ENCODE measurements around the gene ATP1B3. TPM values are rescaled to one million over a fixed set of nuclear protein-coding genes. Genes with fewer than 3 reads are reported as not detected.
"Not testable (repeated sequence)": the region's sequence is repeated elsewhere in the genome, so short reads cannot be mapped to it uniquely, and the experiment has no call there.

The ATP1B3 gene
- total RNA-seq, 1 experiment from 2014 or later: 78.6 TPM

DNA sequence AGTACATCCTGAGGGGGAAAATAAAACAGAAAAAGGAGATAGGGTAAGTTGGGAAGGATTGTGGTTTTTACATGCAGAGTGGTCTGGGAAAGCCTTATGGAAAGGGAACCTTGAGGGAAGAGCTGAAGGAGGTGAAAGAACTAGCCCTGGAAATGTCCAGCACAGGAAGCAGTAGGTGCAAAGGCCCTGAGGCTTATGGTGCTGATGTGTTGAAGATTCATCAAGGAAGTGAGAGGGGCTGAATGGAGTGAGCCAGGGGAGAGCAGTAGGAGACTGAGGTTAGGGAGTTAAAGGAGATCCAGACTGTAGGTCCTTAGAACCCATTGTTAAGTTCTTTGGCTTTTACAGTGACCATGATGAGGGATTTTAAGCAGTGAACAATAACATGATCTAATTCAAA, 33.0 kb downstream of the ATP1B3 start:
- H3K27me3 ChIP-seq (ENCODE audit: control insufficient read depth, insufficient read depth, low read length): no peaks in the 10 kb centered on the region
- DNase-seq: no peak
- no peak overlapping the region for H3K4me3 ChIP-seq (ENCODE audit: insufficient read depth, low read depth, low read length)
- peaks cover 23% of the 10 kb centered on the region for H3K36me3 ChIP-seq (replicated peaks; ENCODE audit: control insufficient read depth, insufficient read depth, low read length)

DNA sequence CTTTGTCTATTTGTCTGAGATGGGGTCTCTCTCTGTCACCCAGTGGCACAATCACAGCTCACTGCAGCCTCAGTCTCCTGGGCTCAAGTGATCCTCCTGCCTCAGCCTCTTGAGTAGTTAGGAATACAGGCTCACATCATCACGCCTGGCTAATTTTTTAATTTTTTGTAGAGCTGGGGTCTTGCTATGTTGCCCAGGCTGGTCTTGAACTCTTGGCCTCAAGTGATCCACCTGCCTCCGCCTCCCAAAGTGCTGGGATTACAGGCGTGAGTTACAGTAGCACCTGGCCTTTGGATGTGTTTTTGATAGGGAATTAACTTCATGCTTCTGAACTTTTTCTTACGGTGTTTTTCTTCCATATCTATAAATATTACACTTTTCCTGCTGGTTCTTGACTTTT, 33.5 kb downstream of the ATP1B3 start:
- DNase-seq; H3K4me3 ChIP-seq (ENCODE audit: insufficient read depth, low read depth, low read length); H3K27me3 ChIP-seq (ENCODE audit: control insufficient read depth, insufficient read depth, low read length): not testable (repeated sequence)
- peaks cover 27% of the 10 kb centered on the region for H3K36me3 ChIP-seq (replicated peaks; ENCODE audit: control insufficient read depth, insufficient read depth, low read length)

DNA sequence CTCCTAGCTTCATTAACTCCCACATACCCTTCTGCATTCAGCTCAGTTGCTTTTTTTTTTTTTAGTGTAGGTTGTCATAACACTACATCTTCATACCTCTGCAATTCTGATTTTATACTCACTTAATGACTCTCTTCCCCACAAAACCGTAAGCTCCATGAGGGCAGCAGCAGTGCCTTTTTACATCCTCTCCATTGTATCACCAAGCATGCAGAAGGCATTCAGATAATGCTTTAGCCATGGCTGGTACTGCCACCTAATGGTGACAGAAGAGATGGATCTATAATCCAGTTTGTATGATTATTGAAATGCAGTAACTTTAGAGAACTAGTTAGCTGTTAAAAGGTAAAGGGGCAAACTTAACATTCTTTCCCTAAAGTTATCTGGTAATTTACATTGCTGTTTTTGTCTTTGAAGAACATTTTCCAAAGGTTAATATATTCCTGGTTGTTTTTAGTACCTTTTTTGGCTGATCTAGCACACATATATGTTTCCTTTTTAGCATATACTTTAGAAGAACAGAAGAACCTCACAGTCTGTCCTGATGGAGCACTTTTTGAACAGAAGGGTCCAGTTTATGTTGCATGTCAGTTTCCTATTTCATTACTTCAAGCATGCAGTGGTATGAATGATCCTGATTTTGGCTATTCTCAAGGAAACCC, 36.8 kb downstream of the ATP1B3 start:
- Histone ChIP-seq H3K36me3 (replicated peaks; ENCODE audit: control insufficient read depth, insufficient read depth, low read length) (peaks cover 31% of the 10 kb centered on the region), H3K4me3 (ENCODE audit: insufficient read depth, low read depth, low read length) (no peak overlapping the region), H3K27me3 (ENCODE audit: control insufficient read depth, insufficient read depth, low read length) (no peaks in the 10 kb centered on the region)
- DNase-seq: peak; percentile 66

DNA sequence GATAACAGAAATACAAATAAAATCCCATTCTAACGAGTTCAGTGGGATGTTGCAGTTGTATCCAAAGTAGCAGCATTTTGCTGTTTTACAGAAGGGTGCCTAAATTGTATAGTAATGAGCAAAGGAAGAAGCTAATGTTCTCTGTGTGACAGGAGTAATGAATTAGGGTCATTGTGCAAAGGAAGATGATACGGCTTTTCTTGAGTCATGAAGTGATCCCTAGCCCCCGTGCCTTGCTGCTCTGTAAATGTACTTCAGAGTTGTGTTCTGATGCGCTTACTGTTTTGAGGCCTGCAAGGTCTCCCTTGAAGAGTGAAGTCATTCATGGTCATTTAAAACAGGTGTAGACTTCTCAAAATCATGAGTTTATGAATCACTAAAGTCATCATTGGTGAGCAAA, 37.9 kb downstream of the ATP1B3 start:
- Histone ChIP-seq H3K27me3 (ENCODE audit: control insufficient read depth, insufficient read depth, low read length) (no peaks in the 10 kb centered on the region), H3K36me3 (replicated peaks; ENCODE audit: control insufficient read depth, insufficient read depth, low read length) (peaks cover 24% of the 10 kb centered on the region), H3K4me3 (ENCODE audit: insufficient read depth, low read depth, low read length) (no peak overlapping the region)
- no peak for DNase-seq

DNA sequence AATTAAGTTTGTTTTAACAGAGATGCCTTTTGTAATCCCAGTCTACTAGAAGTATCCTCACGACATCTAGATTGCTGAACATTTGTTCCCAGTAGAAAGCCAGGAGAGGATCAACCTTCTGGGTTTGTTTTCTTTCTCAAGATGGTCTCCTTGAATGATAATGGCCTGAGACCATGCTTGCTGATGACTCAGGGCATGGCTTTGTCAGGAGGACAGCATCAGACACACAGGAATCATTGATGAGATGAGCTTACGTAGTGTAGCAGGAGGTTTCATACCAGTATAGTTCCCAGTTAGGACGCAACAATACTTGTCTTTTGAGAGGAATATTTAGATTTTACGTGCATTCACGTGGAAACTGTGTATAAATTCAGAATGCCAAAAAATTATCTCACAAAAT, 38.6 kb downstream of the ATP1B3 start:
- no peak for DNase-seq
- Histone ChIP-seq H3K4me3 (ENCODE audit: insufficient read depth, low read depth, low read length) (no peak overlapping the region), H3K36me3 (replicated peaks; ENCODE audit: control insufficient read depth, insufficient read depth, low read length) (peaks cover 23% of the 10 kb centered on the region), H3K27me3 (ENCODE audit: control insufficient read depth, insufficient read depth, low read length) (no peaks in the 10 kb centered on the region)

DNA sequence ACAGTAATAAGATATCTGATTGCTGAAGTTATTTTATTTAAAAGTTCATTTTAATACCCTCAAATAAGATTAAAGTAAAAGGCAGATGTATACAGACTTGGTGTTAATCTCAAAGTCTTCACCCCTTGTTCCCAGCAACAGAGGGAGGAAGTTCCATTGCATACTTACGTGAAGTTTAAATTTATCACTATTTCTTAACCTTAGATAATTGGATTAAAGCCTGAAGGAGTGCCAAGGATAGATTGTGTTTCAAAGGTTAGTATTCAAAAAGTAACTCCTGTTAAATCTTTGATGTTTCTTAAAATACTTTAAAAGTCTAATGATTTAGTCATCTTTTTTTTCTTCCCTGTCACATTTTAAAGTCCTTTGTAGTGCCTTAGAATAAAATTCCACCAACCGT, 39.3 kb downstream of the ATP1B3 start:
- Histone ChIP-seq H3K27me3 (ENCODE audit: control insufficient read depth, insufficient read depth, low read length) (no peaks in the 10 kb centered on the region), H3K36me3 (replicated peaks; ENCODE audit: control insufficient read depth, insufficient read depth, low read length) (peaks cover 25% of the 10 kb centered on the region), H3K4me3 (ENCODE audit: insufficient read depth, low read depth, low read length) (no peak overlapping the region)
- DNase-seq: no peak

DNA sequence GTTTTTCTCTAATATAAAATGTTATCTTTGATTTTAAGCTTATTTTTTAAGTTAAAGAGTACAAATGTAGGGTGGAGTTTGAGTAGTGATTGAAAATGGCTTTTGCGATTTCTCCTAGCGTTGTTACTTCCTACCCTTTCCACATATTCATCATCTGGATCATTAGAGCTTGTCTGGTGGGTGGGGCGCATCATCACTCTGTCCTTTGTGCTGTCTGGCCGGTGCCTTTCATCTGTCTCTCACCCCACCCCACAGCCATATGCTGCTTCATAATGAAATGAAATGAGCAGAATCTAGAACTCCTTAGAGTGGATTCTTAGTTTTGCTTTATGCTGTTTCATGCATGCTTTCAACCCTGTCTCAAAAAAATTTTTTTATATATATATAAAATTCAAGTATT, 44.3 kb downstream of the ATP1B3 start:
- no peak overlapping the region for H3K4me3 ChIP-seq (ENCODE audit: insufficient read depth, low read depth, low read length)
- H3K27me3 ChIP-seq (ENCODE audit: control insufficient read depth, insufficient read depth, low read length): no peaks in the 10 kb centered on the region
- peaks cover 18% of the 10 kb centered on the region for H3K36me3 ChIP-seq (replicated peaks; ENCODE audit: control insufficient read depth, insufficient read depth, low read length)
- no peak for DNase-seq

DNA sequence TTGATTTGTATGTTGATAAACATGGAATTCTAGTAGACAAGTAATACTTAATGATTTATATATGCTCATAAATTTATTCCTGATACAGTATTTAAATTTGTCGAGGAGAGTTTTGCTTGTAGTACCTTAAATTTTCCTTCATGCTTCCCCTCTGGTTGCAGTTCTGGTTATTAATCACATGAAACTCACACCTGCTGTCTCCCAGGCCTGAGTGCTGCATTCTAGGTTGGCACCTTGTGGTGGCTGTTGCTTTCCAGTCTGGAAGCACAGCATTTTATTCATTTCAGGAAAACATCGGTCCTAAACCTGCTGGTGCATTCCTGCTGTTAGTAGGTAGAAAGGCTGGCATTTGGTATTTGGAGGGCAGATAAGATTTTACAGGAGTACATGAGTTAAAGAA, 44.9 kb downstream of the ATP1B3 start:
- no peak overlapping the region for H3K4me3 ChIP-seq (ENCODE audit: insufficient read depth, low read depth, low read length)
- no peak for DNase-seq
- peaks cover 16% of the 10 kb centered on the region for H3K36me3 ChIP-seq (replicated peaks; ENCODE audit: control insufficient read depth, insufficient read depth, low read length)
- no peaks in the 10 kb centered on the region for H3K27me3 ChIP-seq (ENCODE audit: control insufficient read depth, insufficient read depth, low read length)

DNA sequence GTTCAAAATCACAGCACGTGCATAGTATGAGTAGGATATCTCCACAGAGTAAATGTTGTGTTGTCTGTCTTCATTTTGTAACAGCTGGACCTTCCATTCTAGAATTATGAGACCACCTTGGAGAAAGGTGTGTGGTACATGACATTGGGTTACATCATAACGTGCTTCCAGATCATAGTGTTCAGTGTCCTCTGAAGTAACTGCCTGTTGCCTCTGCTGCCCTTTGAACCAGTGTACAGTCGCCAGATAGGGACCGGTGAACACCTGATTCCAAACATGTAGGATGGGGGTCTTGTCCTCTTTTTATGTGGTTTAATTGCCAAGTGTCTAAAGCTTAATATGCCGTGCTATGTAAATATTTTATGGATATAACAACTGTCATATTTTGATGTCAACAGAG, 49.2 kb downstream of the ATP1B3 start:
- DNase-seq; H3K27me3 ChIP-seq (ENCODE audit: control insufficient read depth, insufficient read depth, low read length); H3K4me3 ChIP-seq (ENCODE audit: insufficient read depth, low read depth, low read length): not testable (repeated sequence)
- peaks cover 10% of the 10 kb centered on the region for H3K36me3 ChIP-seq (replicated peaks; ENCODE audit: control insufficient read depth, insufficient read depth, low read length)

DNA sequence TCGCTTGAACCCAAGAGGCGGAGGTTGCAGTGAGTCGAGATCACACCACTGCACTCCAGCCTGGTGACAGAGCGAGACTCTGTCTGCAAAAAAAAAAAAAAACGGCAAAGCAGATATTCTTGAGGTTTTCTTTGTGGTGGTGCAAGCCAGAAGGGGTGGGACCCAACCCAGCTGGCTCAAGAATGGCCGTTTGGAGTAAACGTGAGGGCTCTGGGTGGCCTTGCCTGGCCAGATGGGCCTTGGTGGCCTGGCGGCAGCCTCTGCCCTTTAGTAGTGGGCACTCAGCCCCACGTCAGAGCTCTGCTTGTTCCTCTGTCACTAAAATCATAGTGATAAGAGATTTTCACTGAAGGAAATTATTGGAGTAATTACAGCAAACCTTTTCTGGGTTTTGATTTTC, 50.5 kb downstream of the ATP1B3 start:
- H3K27me3 ChIP-seq (ENCODE audit: control insufficient read depth, insufficient read depth, low read length): no peaks in the 10 kb centered on the region
- no peak for DNase-seq
- H3K4me3 ChIP-seq (ENCODE audit: insufficient read depth, low read depth, low read length): no peak overlapping the region
- H3K36me3 ChIP-seq (replicated peaks; ENCODE audit: control insufficient read depth, insufficient read depth, low read length): peaks cover 9% of the 10 kb centered on the region

DNA sequence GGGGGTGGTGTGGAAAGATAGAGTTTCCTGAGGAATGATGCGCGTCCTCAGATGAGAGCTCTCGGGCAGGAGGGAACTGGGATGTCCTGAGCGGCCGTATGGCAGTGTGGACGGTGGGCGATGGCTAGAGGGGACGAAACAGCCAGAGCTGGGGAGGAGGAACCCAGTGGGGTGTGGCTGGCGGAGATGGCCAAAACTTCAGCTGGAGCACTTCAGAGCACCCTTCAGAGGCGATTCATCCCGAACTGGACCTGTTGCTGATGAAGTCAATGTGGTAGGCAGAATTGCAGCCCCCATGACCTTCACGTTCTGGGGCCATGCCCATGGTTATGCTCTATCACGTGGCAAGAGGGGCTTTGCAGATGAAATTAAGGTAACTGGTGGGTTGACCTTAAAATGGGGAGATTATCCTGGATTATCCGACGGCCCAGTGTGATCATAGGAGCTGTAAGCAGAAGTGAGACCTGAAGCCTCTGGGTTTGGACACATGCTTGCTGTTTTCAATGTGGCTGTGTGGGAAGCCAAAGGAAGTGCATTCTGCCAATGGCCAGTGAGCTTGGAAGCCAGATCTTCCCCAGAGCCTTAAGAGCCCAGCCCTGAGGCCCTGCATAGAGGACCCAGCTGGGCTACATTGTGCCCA, 52.3 kb downstream of the ATP1B3 start:
- no peak for DNase-seq
- Histone ChIP-seq H3K36me3 (replicated peaks; ENCODE audit: control insufficient read depth, insufficient read depth, low read length) (peaks cover 6% of the 10 kb centered on the region), H3K4me3 (ENCODE audit: insufficient read depth, low read depth, low read length) (no peak overlapping the region), H3K27me3 (ENCODE audit: control insufficient read depth, insufficient read depth, low read length) (no peaks in the 10 kb centered on the region)

DNA sequence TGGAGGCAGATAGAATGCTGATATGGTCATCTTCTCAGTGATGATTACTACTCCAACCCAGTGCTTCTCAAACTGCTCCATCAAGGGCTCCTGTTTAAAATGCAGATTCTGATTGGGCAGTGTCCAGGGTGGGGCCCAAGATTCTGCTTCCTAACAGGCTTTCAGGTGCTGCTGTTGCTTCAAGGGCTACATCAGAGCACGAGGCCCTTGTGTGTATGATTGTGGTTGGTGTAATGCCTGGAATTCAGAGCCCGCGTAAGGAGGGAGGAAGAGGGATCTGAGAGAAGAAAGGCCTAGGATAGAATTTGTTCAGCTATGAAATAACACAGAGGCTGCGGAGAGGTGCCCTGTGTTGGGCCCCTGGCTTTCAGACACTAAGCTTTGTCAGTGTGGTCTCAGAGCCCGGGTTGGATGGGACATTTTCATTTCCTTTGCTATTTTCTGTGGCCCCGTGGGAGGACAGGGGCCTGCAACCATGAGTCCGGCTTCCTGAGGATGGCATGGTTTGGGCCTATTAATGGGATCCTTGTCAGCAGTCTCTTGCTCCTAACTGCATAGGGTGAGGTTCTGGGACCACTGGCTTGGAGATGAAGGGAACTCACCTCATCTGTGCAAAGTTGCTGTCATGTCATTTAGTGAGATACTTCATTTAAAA, 53.0 kb downstream of the ATP1B3 start:
- Histone ChIP-seq H3K27me3 (ENCODE audit: control insufficient read depth, insufficient read depth, low read length) (no peaks in the 10 kb centered on the region), H3K4me3 (ENCODE audit: insufficient read depth, low read depth, low read length) (no peak overlapping the region), H3K36me3 (replicated peaks; ENCODE audit: control insufficient read depth, insufficient read depth, low read length) (peaks cover 6% of the 10 kb centered on the region)
- no peak for DNase-seq

DNA sequence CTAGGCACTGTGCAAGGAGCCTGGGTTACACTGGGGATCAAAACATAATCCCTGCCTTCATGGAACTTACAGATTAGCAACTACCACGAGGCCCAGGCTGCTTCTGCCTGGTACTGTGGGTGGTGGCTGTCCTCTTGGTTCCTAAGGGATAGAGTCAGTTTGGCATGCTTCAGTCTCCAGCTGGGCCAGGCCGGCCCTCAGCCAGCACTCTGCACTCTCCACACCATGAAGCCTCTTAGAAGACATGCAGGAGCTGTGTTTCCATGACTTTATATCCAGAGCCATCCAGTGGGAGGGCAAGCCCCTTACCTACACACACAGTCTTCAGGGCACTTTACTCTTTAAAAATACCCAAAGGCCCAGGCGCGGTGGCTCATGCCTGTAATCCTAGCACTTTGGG, 54.4 kb downstream of the ATP1B3 start:
- no peak overlapping the region for H3K4me3 ChIP-seq (ENCODE audit: insufficient read depth, low read depth, low read length)
- no peak for DNase-seq
- peaks cover 2% of the 10 kb centered on the region; the same call in 1 of the 2 replicates for H3K36me3 ChIP-seq (replicated peaks; ENCODE audit: control insufficient read depth, insufficient read depth, low read length)
- no peaks in the 10 kb centered on the region for H3K27me3 ChIP-seq (ENCODE audit: control insufficient read depth, insufficient read depth, low read length)

DNA sequence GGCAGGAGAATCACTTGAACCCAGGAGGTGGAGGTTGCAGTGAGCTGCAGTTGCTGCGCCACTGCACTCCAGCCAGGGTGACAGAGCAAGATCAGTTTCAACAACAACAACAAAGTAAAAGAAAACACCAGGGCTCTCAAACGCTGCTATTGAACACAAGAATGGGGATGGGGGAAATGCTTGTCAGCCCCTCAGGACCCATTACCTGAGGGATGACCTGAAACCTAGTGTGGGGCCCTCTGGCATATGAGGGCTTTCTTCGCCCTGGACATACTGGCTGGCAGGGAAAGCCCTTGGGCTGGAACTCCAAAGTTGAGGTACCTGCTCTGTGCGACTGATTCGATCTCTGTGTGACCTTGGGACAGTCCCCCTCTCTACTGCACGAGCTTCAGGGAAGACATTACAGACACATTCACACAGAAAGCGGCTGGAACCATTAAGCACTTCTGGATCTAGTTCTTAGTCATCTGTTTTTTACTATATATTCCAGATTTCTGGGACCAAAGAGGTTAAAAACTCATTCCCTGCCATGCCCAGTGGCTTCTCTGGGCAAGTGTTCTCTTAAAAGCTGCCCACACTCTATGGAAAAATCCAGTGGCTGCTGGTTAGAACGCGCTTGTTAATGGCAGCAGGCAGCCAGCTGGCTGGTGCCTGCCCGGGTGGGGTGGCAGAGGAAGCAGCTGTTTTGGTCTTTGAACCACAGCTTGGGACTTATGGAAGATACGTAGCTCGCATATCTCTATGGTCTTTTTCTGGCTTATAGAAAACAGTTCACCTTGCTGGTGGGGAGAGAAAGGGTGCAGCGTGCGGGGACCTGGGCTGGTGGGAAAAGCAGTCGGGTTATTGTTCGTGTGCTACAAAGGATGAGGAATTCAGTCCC, 57.2 kb downstream of the ATP1B3 start:
- no peak overlapping the region for H3K4me3 ChIP-seq (ENCODE audit: insufficient read depth, low read depth, low read length)
- no peaks in the 10 kb centered on the region; the same call in 1 of the 2 replicates for H3K36me3 ChIP-seq (replicated peaks; ENCODE audit: control insufficient read depth, insufficient read depth, low read length)
- H3K27me3 ChIP-seq (ENCODE audit: control insufficient read depth, insufficient read depth, low read length): no peaks in the 10 kb centered on the region
- no peak for DNase-seq
